ENCODE results near the gene MESP1.

The MESP1 gene

DNA sequence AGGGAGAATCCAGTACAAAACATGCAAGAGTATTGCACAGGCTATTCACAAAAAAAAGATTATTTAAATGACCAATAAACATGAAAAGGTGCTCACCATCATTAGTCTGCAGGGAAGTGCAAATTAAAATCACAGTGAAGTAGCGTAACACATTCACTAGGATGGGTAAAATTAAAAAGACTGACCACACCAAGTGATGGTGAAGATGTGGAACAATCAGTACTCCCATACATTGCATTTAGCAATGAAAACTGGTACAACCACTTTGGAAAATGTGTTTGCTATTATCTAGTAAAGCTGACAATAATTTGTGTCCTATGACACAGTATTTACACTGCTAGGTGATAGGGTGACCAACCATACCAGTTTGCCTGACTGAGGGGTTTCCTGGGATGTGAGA is 26.4 kb downstream of the MESP1 start:
- Histone ChIP-seq H3K36me3 (ENCODE audit: control insufficient read depth, low read length) (no peaks in the 10 kb centered on the region), H3K27me3 (ENCODE audit: control insufficient read depth, low read length) (peaks cover 3% of the 10 kb centered on the region), H4K20me1 (ENCODE audit: control insufficient read depth, insufficient read depth, low read depth, low read length) (no peaks in the 10 kb centered on the region), H3K27ac (ENCODE audit: low read depth, low read length) (no peak overlapping the region), H3K4me3 (ENCODE audit: low read length) (no peak overlapping the region), H3K4me2 (ENCODE audit: low read length) (no peak overlapping the region), H3K9me3 (ENCODE audit: control insufficient read depth, insufficient read depth, low read length) (peaks cover 7% of the 10 kb centered on the region; the same call in 1 of the 2 replicates), H3K79me2 (ENCODE audit: control insufficient read depth, low read length) (no peaks in the 10 kb centered on the region), H3K9me2 (replicated peaks; ENCODE audit: control insufficient read depth, low read length) (no peaks in the 10 kb centered on the region), H3K4me1 (ENCODE audit: control insufficient read depth, low read length) (no peaks in the 10 kb centered on the region), H3F3A (ENCODE audit: control insufficient read depth, insufficient read depth) (no peaks in the 10 kb centered on the region)
- TF ChIP-seq EZH2phosphoT487 (IDR thresholded peaks at IDR 0.05; ENCODE audit: borderline replicate concordance, low read length), result no peak
- TF ChIP-seq, protein P1, sequence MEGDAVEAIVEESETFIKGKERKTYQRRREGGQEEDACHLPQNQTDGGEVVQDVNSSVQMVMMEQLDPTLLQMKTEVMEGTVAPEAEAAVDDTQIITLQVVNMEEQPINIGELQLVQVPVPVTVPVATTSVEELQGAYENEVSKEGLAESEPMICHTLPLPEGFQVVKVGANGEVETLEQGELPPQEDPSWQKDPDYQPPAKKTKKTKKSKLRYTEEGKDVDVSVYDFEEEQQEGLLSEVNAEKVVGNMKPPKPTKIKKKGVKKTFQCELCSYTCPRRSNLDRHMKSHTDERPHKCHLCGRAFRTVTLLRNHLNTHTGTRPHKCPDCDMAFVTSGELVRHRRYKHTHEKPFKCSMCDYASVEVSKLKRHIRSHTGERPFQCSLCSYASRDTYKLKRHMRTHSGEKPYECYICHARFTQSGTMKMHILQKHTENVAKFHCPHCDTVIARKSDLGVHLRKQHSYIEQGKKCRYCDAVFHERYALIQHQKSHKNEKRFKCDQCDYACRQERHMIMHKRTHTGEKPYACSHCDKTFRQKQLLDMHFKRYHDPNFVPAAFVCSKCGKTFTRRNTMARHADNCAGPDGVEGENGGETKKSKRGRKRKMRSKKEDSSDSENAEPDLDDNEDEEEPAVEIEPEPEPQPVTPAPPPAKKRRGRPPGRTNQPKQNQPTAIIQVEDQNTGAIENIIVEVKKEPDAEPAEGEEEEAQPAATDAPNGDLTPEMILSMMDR (IDR thresholded peaks at IDR 0.05; ENCODE audit: low read depth, low read length, poor library complexity, severe bottlenecking), result no peak

DNA sequence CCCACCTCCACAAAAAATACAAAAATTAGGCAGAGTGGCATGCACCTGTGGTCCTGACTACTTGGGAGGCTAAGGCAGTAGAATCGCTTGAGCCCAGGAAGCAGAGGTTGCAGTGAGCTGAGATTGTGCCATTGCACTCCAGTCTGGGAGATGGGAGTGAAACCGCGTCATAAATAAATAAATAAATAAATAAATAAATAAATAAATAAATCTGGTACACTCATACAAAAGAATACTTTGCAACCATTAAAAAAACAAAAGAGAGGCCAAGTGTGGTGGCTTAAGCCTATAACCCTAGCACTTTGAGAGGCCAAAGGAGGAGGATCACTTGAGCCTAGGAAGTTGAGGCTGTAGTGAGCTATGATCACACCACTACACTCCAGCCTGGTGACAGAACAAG is 28.0 kb downstream of the MESP1 start:
- Histone ChIP-seq H3K27ac (ENCODE audit: low read depth, low read length) (no peak overlapping the region), H3K4me2 (ENCODE audit: low read length) (no peak overlapping the region), H3K27me3 (ENCODE audit: control insufficient read depth, low read length) (peaks cover 3% of the 10 kb centered on the region; the same call in 1 of the 2 replicates), H3F3A (ENCODE audit: control insufficient read depth, insufficient read depth) (no peaks in the 10 kb centered on the region), H3K4me3 (ENCODE audit: low read length) (no peak overlapping the region), H3K79me2 (ENCODE audit: control insufficient read depth, low read length) (no peaks in the 10 kb centered on the region), H3K4me1 (ENCODE audit: control insufficient read depth, low read length) (no peaks in the 10 kb centered on the region), H3K9me3 (ENCODE audit: control insufficient read depth, insufficient read depth, low read length) (peaks cover 7% of the 10 kb centered on the region; the same call in 1 of the 2 replicates), H3K36me3 (ENCODE audit: control insufficient read depth, low read length) (no peaks in the 10 kb centered on the region), H3K9me2 (replicated peaks; ENCODE audit: control insufficient read depth, low read length) (no peaks in the 10 kb centered on the region), H4K20me1 (ENCODE audit: control insufficient read depth, insufficient read depth, low read depth, low read length) (no peaks in the 10 kb centered on the region)
- no peak for TF ChIP-seq EZH2phosphoT487 (IDR thresholded peaks at IDR 0.05; ENCODE audit: borderline replicate concordance, low read length)

DNA sequence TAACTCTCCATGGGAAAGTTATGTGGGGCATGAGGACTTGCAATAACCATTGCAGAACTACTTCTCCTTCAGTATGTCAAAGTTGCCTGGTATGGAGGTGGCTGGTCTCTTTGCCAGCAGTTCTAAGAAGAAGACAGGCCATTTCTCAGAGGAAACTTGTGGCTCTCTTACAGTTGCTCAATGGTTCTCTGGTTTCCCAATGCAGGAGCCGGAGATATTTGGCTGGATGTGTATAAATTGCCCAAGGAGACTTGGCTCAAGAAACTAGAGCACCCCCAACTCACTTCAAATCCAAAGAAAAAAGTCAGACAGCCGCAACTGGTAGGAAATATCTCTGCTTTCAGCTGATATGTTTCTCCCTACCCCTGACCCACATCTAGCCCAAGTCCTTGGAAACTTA is 36.3 kb downstream of the MESP1 start:
- Histone ChIP-seq H3K9me2 (replicated peaks; ENCODE audit: control insufficient read depth, low read length) (no peaks in the 10 kb centered on the region), H3K79me2 (ENCODE audit: control insufficient read depth, low read length) (no peaks in the 10 kb centered on the region), H3K4me1 (ENCODE audit: control insufficient read depth, low read length) (no peaks in the 10 kb centered on the region), H3K4me2 (ENCODE audit: low read length) (no peak overlapping the region), H3K36me3 (ENCODE audit: control insufficient read depth, low read length) (no peaks in the 10 kb centered on the region), H3F3A (ENCODE audit: control insufficient read depth, insufficient read depth) (no peaks in the 10 kb centered on the region), H3K9me3 (ENCODE audit: control insufficient read depth, insufficient read depth, low read length) (no peaks in the 10 kb centered on the region), H3K27ac (ENCODE audit: low read depth, low read length) (no peak overlapping the region), H3K27me3 (ENCODE audit: control insufficient read depth, low read length) (no peaks in the 10 kb centered on the region), H3K4me3 (ENCODE audit: low read length) (no peak overlapping the region), H4K20me1 (ENCODE audit: control insufficient read depth, insufficient read depth, low read depth, low read length) (no peaks in the 10 kb centered on the region)
- TF ChIP-seq EZH2phosphoT487 (IDR thresholded peaks at IDR 0.05; ENCODE audit: borderline replicate concordance, low read length), result no peak
- TF ChIP-seq, protein P1 (IDR thresholded peaks at IDR 0.05; ENCODE audit: low read depth, low read length, poor library complexity, severe bottlenecking), result no peak

DNA sequence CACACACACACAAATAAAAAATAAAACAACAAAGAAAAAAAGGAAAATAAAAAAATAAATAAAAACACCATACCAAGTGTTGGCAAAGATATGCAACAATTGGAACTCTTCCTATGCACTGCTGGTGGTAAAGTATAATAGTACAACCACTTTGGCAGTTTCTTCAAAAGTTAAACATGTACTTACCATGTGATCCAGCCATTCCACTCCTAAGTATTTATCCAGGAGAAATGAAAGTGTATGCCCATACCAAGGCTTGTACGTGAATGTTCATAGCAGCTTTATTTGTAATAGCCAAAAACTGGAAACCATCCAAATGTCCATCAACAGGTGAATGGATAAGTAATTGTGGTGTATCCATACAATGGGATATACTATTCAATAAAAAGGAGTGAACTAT is 43.5 kb downstream of the MESP1 start:
- Histone ChIP-seq H3K79me2 (ENCODE audit: control insufficient read depth, low read length) (no peaks in the 10 kb centered on the region), H3K4me1 (ENCODE audit: control insufficient read depth, low read length) (no peaks in the 10 kb centered on the region), H3K4me3 (ENCODE audit: low read length) (no peak overlapping the region), H3F3A (ENCODE audit: control insufficient read depth, insufficient read depth) (no peaks in the 10 kb centered on the region), H3K4me2 (ENCODE audit: low read length) (no peak overlapping the region), H4K20me1 (ENCODE audit: control insufficient read depth, insufficient read depth, low read depth, low read length) (no peaks in the 10 kb centered on the region), H3K9me2 (replicated peaks; ENCODE audit: control insufficient read depth, low read length) (no peaks in the 10 kb centered on the region), H3K27ac (ENCODE audit: low read depth, low read length) (no peak overlapping the region), H3K27me3 (ENCODE audit: control insufficient read depth, low read length) (no peaks in the 10 kb centered on the region), H3K9me3 (ENCODE audit: control insufficient read depth, insufficient read depth, low read length) (no peaks in the 10 kb centered on the region), H3K36me3 (ENCODE audit: control insufficient read depth, low read length) (no peaks in the 10 kb centered on the region)
- TF ChIP-seq, protein P1 (IDR thresholded peaks at IDR 0.05; ENCODE audit: low read depth, low read length, poor library complexity, severe bottlenecking), result no peak
- no peak for TF ChIP-seq EZH2phosphoT487 (IDR thresholded peaks at IDR 0.05; ENCODE audit: borderline replicate concordance, low read length)
